PC-3 (cell line): ENCODE measurements around the gene AIRE.
"Not testable (repeated sequence)": the region's sequence is repeated elsewhere in the genome, so short reads cannot be mapped to it uniquely, and the experiment has no call there.

ENCODE experiments used
- EZH2 ChIP-seq: fragments of 300-600 bp; sonication (generic); IDR thresholded peaks from one replicate; pipeline ENCODE4 v1.6.1; 2017; ENCODE audit warnings: antibody characterized with exemption, mild to moderate bottlenecking, low read length; ENCODE audit not compliant: unreplicated experiment
- EZH2phosphoT487 ChIP-seq: fragments of 300-600 bp; sonication (generic); IDR thresholded peaks from 2 replicates; pipeline ENCODE4 v1.6.1; 2018; ENCODE audit warnings: mild to moderate bottlenecking, antibody characterized with exemption, low read length, borderline replicate concordance
- TF ChIP-seq, protein P1 (sequence below): fragments of 300-600 bp; sonication (generic); conservative IDR thresholded peaks from 2 replicates; pipeline ENCODE4 v1.5.1; 2017; ENCODE audit warnings: antibody characterized with exemption, low read depth, mild to moderate bottlenecking, low read length

DNA sequence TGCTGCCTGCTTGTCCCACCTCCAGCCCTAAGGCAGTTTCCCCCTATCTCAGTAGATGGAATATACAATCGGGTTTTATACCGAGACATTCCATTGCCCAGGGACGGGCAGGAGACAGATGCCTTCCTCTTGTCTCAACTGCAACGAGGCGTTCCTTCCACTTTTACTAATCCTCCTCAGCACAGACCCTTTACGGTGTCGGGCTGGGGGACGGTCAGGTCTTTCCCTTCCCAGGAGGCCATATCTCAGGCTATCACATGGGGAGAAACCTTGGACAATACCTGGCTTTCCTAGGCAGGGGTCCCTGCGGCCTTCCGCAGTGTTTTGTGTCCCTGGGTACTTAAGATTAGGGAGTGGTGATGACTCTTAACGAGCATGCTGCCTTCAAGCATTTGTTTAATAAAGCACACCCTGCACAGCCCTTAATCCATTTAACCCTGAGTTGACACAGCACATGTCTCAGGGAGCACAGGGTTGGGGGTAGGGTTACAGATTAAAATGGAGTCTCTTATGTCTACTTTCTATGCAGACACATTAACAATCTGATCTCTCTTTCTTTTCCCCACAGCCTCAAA lies 2.4 kb upstream of the AIRE start:
- TF ChIP-seq EZH2, EZH2phosphoT487: not testable (repeated sequence)
- TF ChIP-seq, protein P1, sequence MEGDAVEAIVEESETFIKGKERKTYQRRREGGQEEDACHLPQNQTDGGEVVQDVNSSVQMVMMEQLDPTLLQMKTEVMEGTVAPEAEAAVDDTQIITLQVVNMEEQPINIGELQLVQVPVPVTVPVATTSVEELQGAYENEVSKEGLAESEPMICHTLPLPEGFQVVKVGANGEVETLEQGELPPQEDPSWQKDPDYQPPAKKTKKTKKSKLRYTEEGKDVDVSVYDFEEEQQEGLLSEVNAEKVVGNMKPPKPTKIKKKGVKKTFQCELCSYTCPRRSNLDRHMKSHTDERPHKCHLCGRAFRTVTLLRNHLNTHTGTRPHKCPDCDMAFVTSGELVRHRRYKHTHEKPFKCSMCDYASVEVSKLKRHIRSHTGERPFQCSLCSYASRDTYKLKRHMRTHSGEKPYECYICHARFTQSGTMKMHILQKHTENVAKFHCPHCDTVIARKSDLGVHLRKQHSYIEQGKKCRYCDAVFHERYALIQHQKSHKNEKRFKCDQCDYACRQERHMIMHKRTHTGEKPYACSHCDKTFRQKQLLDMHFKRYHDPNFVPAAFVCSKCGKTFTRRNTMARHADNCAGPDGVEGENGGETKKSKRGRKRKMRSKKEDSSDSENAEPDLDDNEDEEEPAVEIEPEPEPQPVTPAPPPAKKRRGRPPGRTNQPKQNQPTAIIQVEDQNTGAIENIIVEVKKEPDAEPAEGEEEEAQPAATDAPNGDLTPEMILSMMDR: not testable (repeated sequence)
